ENCODE measurements around the gene TRUB1.
"Not testable (repeated sequence)": the region's sequence is repeated elsewhere in the genome, so short reads cannot be mapped to it uniquely, and the experiment has no call there.

Gene TRUB1

GRCh38 chr10:114925587-114926586 lies 12.1 kb upstream of the TRUB1 start:
- no peak for DNase-seq

- no peak for DNase-seq
These were observed 9.2 kb upstream of the TRUB1 start for GRCh38 chr10:114928818-114929217.

- DNase-seq = no peak
These were observed 7.7 kb upstream of the TRUB1 start for GRCh38 chr10:114930320-114930719.

GRCh38 chr10:114931072-114931679 lies 6.8 kb upstream of the TRUB1 start:
- no peak for DNase-seq

GRCh38 chr10:114932225-114932624 lies 5.8 kb upstream of the TRUB1 start:
- DNase-seq = no peak

GRCh38 chr10:114932945-114933344 lies 5.0 kb upstream of the TRUB1 start:
- no peak for DNase-seq

GRCh38 chr10:114933588-114933987 lies 4.4 kb upstream of the TRUB1 start:
- DNase-seq = no peak

GRCh38 chr10:114933995-114934394 lies 4.0 kb upstream of the TRUB1 start:
- not testable (repeated sequence) for DNase-seq

GRCh38 chr10:114938856-114939193 lies 830 bp downstream of the TRUB1 start:
- peak; percentile 2 for DNase-seq

- no peak for DNase-seq
These were observed 2.7 kb downstream of the TRUB1 start for GRCh38 chr10:114940735-114941134.

- no peak for DNase-seq
These were observed 5.0 kb downstream of the TRUB1 start for GRCh38 chr10:114943000-114943399.

GRCh38 chr10:114953047-114953446 lies 15.1 kb downstream of the TRUB1 start:
- no peak for DNase-seq

GRCh38 chr10:114955984-114956383 lies 18.0 kb downstream of the TRUB1 start:
- DNase-seq = no peak

GRCh38 chr10:114956466-114956865 lies 18.5 kb downstream of the TRUB1 start:
- no peak for DNase-seq

GRCh38 chr10:114957122-114957521 lies 19.1 kb downstream of the TRUB1 start:
- DNase-seq = no peak

- no peak for DNase-seq
These were observed 19.7 kb downstream of the TRUB1 start for GRCh38 chr10:114957673-114958072.

GRCh38 chr10:114962441-114962840 lies 24.4 kb downstream of the TRUB1 start:
- no peak for DNase-seq

GRCh38 chr10:114963908-114964307 lies 25.9 kb downstream of the TRUB1 start:
- no peak for DNase-seq

GRCh38 chr10:114967071-114967470 lies 29.1 kb downstream of the TRUB1 start:
- no peak for DNase-seq

- no peak for DNase-seq
These were observed 32.5 kb downstream of the TRUB1 start for GRCh38 chr10:114970515-114970914.

- DNase-seq = no peak
These were observed 35.3 kb downstream of the TRUB1 start for GRCh38 chr10:114973306-114973705.

- DNase-seq = no peak
These were observed 36.0 kb downstream of the TRUB1 start for GRCh38 chr10:114973997-114974396.

- no peak for DNase-seq
These were observed 36.6 kb downstream of the TRUB1 start for GRCh38 chr10:114974625-114975024.

- DNase-seq = no peak
These were observed 37.1 kb downstream of the TRUB1 start for GRCh38 chr10:114975091-114975490.

Data from RPMI8226 (cell line).